ENCODE results near the gene JOSD2.

The JOSD2 gene

GRCh38 chr19:50511069-50511822, at the start of gene JOSD2:
Gene JOSD2, minus strand, starts transcription at chr19:50511191. Its CDS starts 760 bp downstream, at chr19:50510431.
- DNase-seq (ENCODE audit: low read depth, low spot score): peak; percentile 97
- peak within 1 kb of the TSS; percentile 40 for H3K27ac ChIP-seq

GRCh38 chr19:50559636-50560035, 48.6 kb upstream of the JOSD2 start:
- no peak overlapping the region for H3K27ac ChIP-seq
- DNase-seq (ENCODE audit: low read depth, low spot score): no peak

GRCh38 chr19:50558449-50558848, 47.5 kb upstream of the JOSD2 start:
- no peak overlapping the region for H3K27ac ChIP-seq
- DNase-seq (ENCODE audit: low read depth, low spot score): no peak

- no peak overlapping the region for H3K27ac ChIP-seq
- DNase-seq (ENCODE audit: low read depth, low spot score): no peak
Measured at GRCh38 chr19:50558039-50558438, 47.0 kb upstream of the JOSD2 start.

GRCh38 chr19:50557009-50557613, 46.1 kb upstream of the JOSD2 start:
- H3K27ac ChIP-seq: no peak overlapping the region
- DNase-seq (ENCODE audit: low read depth, low spot score): no peak

GRCh38 chr19:50556282-50557008, 45.5 kb upstream of the JOSD2 start:
- no peak for DNase-seq (ENCODE audit: low read depth, low spot score)

GRCh38 chr19:50555450-50556281, 44.7 kb upstream of the JOSD2 start:
- no peak for DNase-seq (ENCODE audit: low read depth, low spot score)
- no peak overlapping the region for H3K27ac ChIP-seq

More at GRCh38 chr19:50556282-50557008, 45.5 kb upstream of the JOSD2 start:
- no peak overlapping the region for H3K27ac ChIP-seq

GRCh38 chr19:50555033-50555432, 44.0 kb upstream of the JOSD2 start:
- no peak for DNase-seq (ENCODE audit: low read depth, low spot score)
- no peak overlapping the region for H3K27ac ChIP-seq

- H3K27ac ChIP-seq: no peak overlapping the region
- no peak for DNase-seq (ENCODE audit: low read depth, low spot score)
Measured at GRCh38 chr19:50554212-50554611, 43.2 kb upstream of the JOSD2 start.

- DNase-seq (ENCODE audit: low read depth, low spot score): no peak
- H3K27ac ChIP-seq: no peak overlapping the region
Measured at GRCh38 chr19:50553134-50553703, 42.2 kb upstream of the JOSD2 start.

GRCh38 chr19:50552540-50552939, 41.5 kb upstream of the JOSD2 start:
- no peak overlapping the region for H3K27ac ChIP-seq

GRCh38 chr19:50551715-50552187, 40.8 kb upstream of the JOSD2 start:
- H3K27ac ChIP-seq: no peak overlapping the region
- no peak for DNase-seq (ENCODE audit: low read depth, low spot score)

More at GRCh38 chr19:50552540-50552939, 41.5 kb upstream of the JOSD2 start:
- DNase-seq (ENCODE audit: low read depth, low spot score): no peak

- no peak for DNase-seq (ENCODE audit: low read depth, low spot score)
- H3K27ac ChIP-seq: no peak overlapping the region
Measured at GRCh38 chr19:50551034-50551714, 40.2 kb upstream of the JOSD2 start.

GRCh38 chr19:50550594-50550966, 39.6 kb upstream of the JOSD2 start:
- H3K27ac ChIP-seq: no peak overlapping the region
- DNase-seq (ENCODE audit: low read depth, low spot score): no peak

GRCh38 chr19:50549927-50550593, 39.1 kb upstream of the JOSD2 start:
- H3K27ac ChIP-seq: no peak overlapping the region
- DNase-seq (ENCODE audit: low read depth, low spot score): no peak

GRCh38 chr19:50549059-50549926, 38.3 kb upstream of the JOSD2 start:
- DNase-seq (ENCODE audit: low read depth, low spot score): no peak
- no peak overlapping the region for H3K27ac ChIP-seq

- no peak for DNase-seq (ENCODE audit: low read depth, low spot score)
Measured at GRCh38 chr19:50548191-50549058, 37.4 kb upstream of the JOSD2 start.

More at GRCh38 chr19:50548191-50549058, 37.4 kb upstream of the JOSD2 start:
- no peak overlapping the region for H3K27ac ChIP-seq
